Measurements from ENCODE around the gene GPI. TPM values are rescaled to one million over a fixed set of nuclear protein-coding genes. Genes with fewer than 3 reads are reported as not detected.

The GPI gene
- total RNA-seq, 3 donors from 2014 or later: 383 to 449 (median 421) TPM

GRCh38 chr19:34418300-34418699 lies 53.3 kb downstream of the GPI start:
- Mint-ChIP-seq H3K27me3 (ENCODE audit: low read depth) (no peaks in the 10 kb centered on the region), H3K36me3 (ENCODE audit: insufficient read depth) (peaks cover 20% of the 10 kb centered on the region), H3K4me1 (ENCODE audit: low read depth) (no peaks in the 10 kb centered on the region), H3K9me3 (no peaks in the 10 kb centered on the region), H3K4me3 (no peak overlapping the region)
- DNase-seq (no peak), ATAC-seq (no peak)

GRCh38 chr19:34426096-34426661 lies 61.2 kb downstream of the GPI start:
- Mint-ChIP-seq H3K4me1 (ENCODE audit: low read depth) (peaks cover 19% of the 10 kb centered on the region), H3K9me3 (no peaks in the 10 kb centered on the region), H3K36me3 (ENCODE audit: insufficient read depth) (peaks cover 23% of the 10 kb centered on the region), H3K4me3 (no peak overlapping the region), H3K27me3 (ENCODE audit: low read depth) (no peaks in the 10 kb centered on the region)
- ATAC-seq (no peak), DNase-seq (no peak)

GRCh38 chr19:34428549-34429285 lies 63.7 kb downstream of the GPI start:
- ATAC-seq (peak; percentile 49 to 51), DNase-seq (no peak)
- Mint-ChIP-seq H3K27me3 (ENCODE audit: low read depth) (no peaks in the 10 kb centered on the region), H3K4me1 (ENCODE audit: low read depth) (peaks cover 28% of the 10 kb centered on the region), H3K9me3 (no peaks in the 10 kb centered on the region), H3K4me3 (peak overlapping the region; percentile 98), H3K36me3 (ENCODE audit: insufficient read depth) (peaks cover 26% of the 10 kb centered on the region)

- Mint-ChIP-seq H3K4me1 (ENCODE audit: low read depth) (peaks cover 30% of the 10 kb centered on the region), H3K36me3 (ENCODE audit: insufficient read depth) (peaks cover 25% of the 10 kb centered on the region), H3K27me3 (ENCODE audit: low read depth) (no peaks in the 10 kb centered on the region), H3K9me3 (no peaks in the 10 kb centered on the region), H3K4me3 (peak overlapping the region; percentile 98)
- DNase-seq (no peak), ATAC-seq (no peak)
Observed at GRCh38 chr19:34429553-34429952, 64.6 kb downstream of the GPI start.

- ATAC-seq (peak; percentile 36), DNase-seq (peak; percentile 17)
- H3K27me3 Mint-ChIP-seq (ENCODE audit: low read depth): no peaks in the 10 kb centered on the region
- H3K4me3 Mint-ChIP-seq: peak overlapping the region; percentile 98
- peaks cover 30% of the 10 kb centered on the region for H3K4me1 Mint-ChIP-seq (ENCODE audit: low read depth)
- no peaks in the 10 kb centered on the region for H3K9me3 Mint-ChIP-seq
- H3K36me3 Mint-ChIP-seq (ENCODE audit: insufficient read depth): peaks cover 23% of the 10 kb centered on the region
Observed at GRCh38 chr19:34430738-34431625, 66.0 kb downstream of the GPI start.

- Mint-ChIP-seq H3K36me3 (ENCODE audit: insufficient read depth) (peaks cover 25% of the 10 kb centered on the region), H3K9me3 (no peaks in the 10 kb centered on the region), H3K27me3 (ENCODE audit: low read depth) (no peaks in the 10 kb centered on the region), H3K4me1 (ENCODE audit: low read depth) (peaks cover 30% of the 10 kb centered on the region), H3K4me3 (no peak overlapping the region)
- ATAC-seq (no peak), DNase-seq (no peak)
Observed at GRCh38 chr19:34431681-34432402, 66.8 kb downstream of the GPI start.

GRCh38 chr19:34432797-34433196 lies 67.8 kb downstream of the GPI start:
- peaks cover 25% of the 10 kb centered on the region for H3K36me3 Mint-ChIP-seq (ENCODE audit: insufficient read depth)
- ATAC-seq: no peak
- peaks cover 30% of the 10 kb centered on the region for H3K4me1 Mint-ChIP-seq (ENCODE audit: low read depth)
- H3K9me3 Mint-ChIP-seq: no peaks in the 10 kb centered on the region
- no peaks in the 10 kb centered on the region for H3K27me3 Mint-ChIP-seq (ENCODE audit: low read depth)
- H3K4me3 Mint-ChIP-seq: no peak overlapping the region
- DNase-seq: no peak

- DNase-seq: no peak
- no peaks in the 10 kb centered on the region for H3K9me3 Mint-ChIP-seq
- ATAC-seq: no peak
- H3K4me3 Mint-ChIP-seq: no peak overlapping the region
- no peaks in the 10 kb centered on the region for H3K27me3 Mint-ChIP-seq (ENCODE audit: low read depth)
- H3K4me1 Mint-ChIP-seq (ENCODE audit: low read depth): peaks cover 9% of the 10 kb centered on the region
- H3K36me3 Mint-ChIP-seq (ENCODE audit: insufficient read depth): peaks cover 30% of the 10 kb centered on the region
Observed at GRCh38 chr19:34436716-34437115, 71.7 kb downstream of the GPI start.

GRCh38 chr19:34448191-34448590 lies 83.2 kb downstream of the GPI start:
- no peaks in the 10 kb centered on the region for H3K4me1 Mint-ChIP-seq (ENCODE audit: low read depth)
- H3K4me3 Mint-ChIP-seq: no peak overlapping the region
- no peaks in the 10 kb centered on the region for H3K9me3 Mint-ChIP-seq
- peaks cover 55% of the 10 kb centered on the region for H3K36me3 Mint-ChIP-seq (ENCODE audit: insufficient read depth)
- ATAC-seq (no peak), DNase-seq (no peak)
- H3K27me3 Mint-ChIP-seq (ENCODE audit: low read depth): no peaks in the 10 kb centered on the region

Other genes with a start within 250 kb of the GPI start
- gene LSM14A, start 192.7 kb upstream of the GPI start, total RNA-seq: 100 to 1,000 TPM; 126 to 134 (median 129) TPM
- gene GARRE1, start 110.6 kb upstream of the GPI start, total RNA-seq: 1 to 10 TPM; 8.1 to 8.9 (median 8.4) TPM
- 10 to 100 TPM; 55.9 to 65.0 (median 63.5) TPM for gene PDCD2L, start 39.2 kb downstream of the GPI start, total RNA-seq
- 100 to 1,000 TPM; 182 to 194 (median 194) TPM for gene UBA2, start 63.2 kb downstream of the GPI start, total RNA-seq
- gene WTIP, start 116.6 kb downstream of the GPI start, total RNA-seq: under 1 TPM; 0.38 to 0.98 (median 0.63) TPM

Data from activated T-cell treated with anti-CD3 and anti-CD28 coated beads, Interleukin-2, amount 50 U/mL, for 4 hours (primary cell).